Endodermal cell (in vitro differentiated cells): ENCODE data around the gene SELENON. TPM values are rescaled to one million over a fixed set of nuclear protein-coding genes. Genes with fewer than 3 reads are reported as not detected.
A peak's percentile ranks its signal among the peaks of the same experiment; 100 is the strongest.

ENCODE experiments used
- DNase-seq: peaks from one replicate; pipeline ENCODE4 v3.0.0-alpha.2; 2017
- H3K27ac ChIP-seq: 2 replicates; pipeline ENCODE4 v1.5.1; 2013; ENCODE audit warnings: mild to moderate bottlenecking, low read depth, low read length, moderate library complexity
- H3K27me3 ChIP-seq: 2 replicates; pipeline ENCODE4 v1.6.1; 2013; ENCODE audit warnings: mild to moderate bottlenecking, low read length, moderate library complexity; ENCODE audit not compliant: insufficient read depth, control insufficient read depth, poor library complexity, severe bottlenecking
- H3K36me3 ChIP-seq: 2 replicates; pipeline ENCODE4 v1.7.0; 2013; ENCODE audit warnings: mild to moderate bottlenecking, low read length, moderate library complexity; ENCODE audit not compliant: control insufficient read depth, insufficient read depth
- H3K4me1 ChIP-seq: one replicate; pipeline ENCODE4 v1.7.0; 2013; ENCODE audit warnings: low read length; ENCODE audit not compliant: control insufficient read depth, insufficient read depth
- H3K4me3 ChIP-seq: 2 replicates; pipeline ENCODE4 v1.5.1; 2013; ENCODE audit warnings: mild to moderate bottlenecking, low read length, moderate library complexity
- H3K9ac ChIP-seq: 2 replicates; pipeline ENCODE4 v1.6.1; 2013; ENCODE audit warnings: mild to moderate bottlenecking, low read length, moderate library complexity; ENCODE audit not compliant: poor library complexity, severe bottlenecking; ENCODE audit errors: extremely low read depth
- H3K9me3 ChIP-seq: 2 replicates; pipeline ENCODE4 v1.6.1; 2013; ENCODE audit warnings: mild to moderate bottlenecking, low read length, moderate library complexity; ENCODE audit not compliant: control insufficient read depth
- H3K27ac Mint-ChIP-seq: 2 replicates; pipeline ENCODE4 v1.8.0; 2020; ENCODE audit warnings: mixed read lengths
- H3K27me3 Mint-ChIP-seq: 2 replicates; pipeline ENCODE4 v1.8.0; 2021; ENCODE audit warnings: mild to moderate bottlenecking, mixed read lengths; ENCODE audit not compliant: insufficient read depth
- H3K36me3 Mint-ChIP-seq: 2 replicates; pipeline ENCODE4 v1.8.0; 2020; ENCODE audit warnings: low read depth, mixed read lengths
- H3K4me1 Mint-ChIP-seq: 2 replicates; pipeline ENCODE4 v1.8.0; 2020; ENCODE audit warnings: mixed read lengths
- H3K4me3 Mint-ChIP-seq: 2 replicates; pipeline ENCODE4 v1.8.0; 2020; ENCODE audit warnings: mild to moderate bottlenecking, moderate library complexity, mixed read lengths
- H3K9me3 Mint-ChIP-seq: 2 replicates; pipeline ENCODE4 v1.8.0; 2020; ENCODE audit warnings: mild to moderate bottlenecking, mixed read lengths
- CTCF ChIP-seq: fragments of 200-600 bp; sonication (generic); conservative IDR thresholded peaks from 2 replicates; pipeline ENCODE4 v1.5.0; 2021; ENCODE audit warnings: antibody characterized with exemption, mild to moderate bottlenecking
- WGBS, 2 experiments: methylation state at CpG; one replicate each; pipeline versions ENCODE4 v1.1.5 to v1.1.7; 2013; ENCODE audit warnings: missing lambda C conversion rate in 2 of 2, mixed read lengths in 1 of 2; ENCODE audit not compliant: insufficient coverage in 1 of 2, insufficient read length in 1 of 2; 5-methylcytosine and 5-hydroxymethylcytosine counted together
- total RNA-seq, 2 donors: library from RNA; stranded (reverse); fragmentation: NEBNext Ultra II Directional in 1 of 2; extraction: Animal tissue kit (Norgen Biotek cat#: 25700) in 1 of 2; gene quantifications; 2 replicates in 1 of 2; 3 replicates in 1 of 2; pipeline ENCODE4 v1.2.1, GENCODE V29; 2021

SELENON gene
- total RNA-seq, 2 donors from 2014 or later = 91.2 to 93.3 TPM

GRCh38 chr1:25810341-25811299 is 10.6 kb downstream of the SELENON start:
- Mint-ChIP-seq H3K9me3 (no peaks in the 10 kb centered on the region), H3K36me3 (peaks cover 38% of the 10 kb centered on the region)
- WGBS, 2 experiments = 32 to 48% methylated on average over 14 to 21 of the region's 21 CpGs

GRCh38 chr1:25811384-25812082 is 11.5 kb downstream of the SELENON start:
- H3K4me1 ChIP-seq = no peaks in the 10 kb centered on the region
- Mint-ChIP-seq H3K9me3 (no peaks in the 10 kb centered on the region), H3K27ac (no peak overlapping the region), H3K36me3 (peaks cover 33% of the 10 kb centered on the region), H3K27me3 (no peaks in the 10 kb centered on the region), H3K4me1 (no peaks in the 10 kb centered on the region), H3K4me3 (no peak overlapping the region)
- H3K4me3 ChIP-seq = no peak overlapping the region
- DNase-seq = no peak
- H3K27me3 ChIP-seq = no peaks in the 10 kb centered on the region
- no peak overlapping the region for H3K27ac ChIP-seq
- no peaks in the 10 kb centered on the region for H3K9me3 ChIP-seq
- peaks cover 19% of the 10 kb centered on the region for H3K36me3 ChIP-seq
- TF ChIP-seq CTCF = no peak
- H3K9ac ChIP-seq = no peak overlapping the region
- WGBS, 2 experiments = 89 to 93% methylated on average over 10 to 13 of the region's 13 CpGs

More at GRCh38 chr1:25810341-25811299, 10.6 kb downstream of the SELENON start:
- H3K9ac ChIP-seq = no peak overlapping the region
- H3K4me1 ChIP-seq = no peaks in the 10 kb centered on the region
- Mint-ChIP-seq H3K4me1 (no peaks in the 10 kb centered on the region), H3K27me3 (no peaks in the 10 kb centered on the region), H3K4me3 (no peak overlapping the region), H3K27ac (no peak overlapping the region)
- peak; percentile 96 for TF ChIP-seq CTCF
- DNase-seq = peak; percentile 97
- H3K27me3 ChIP-seq = no peaks in the 10 kb centered on the region
- H3K4me3 ChIP-seq = no peak overlapping the region
- peaks cover 20% of the 10 kb centered on the region for H3K36me3 ChIP-seq
- H3K9me3 ChIP-seq = no peaks in the 10 kb centered on the region
- no peak overlapping the region for H3K27ac ChIP-seq

- no peak for DNase-seq
- Histone ChIP-seq H3K4me1 (no peaks in the 10 kb centered on the region), H3K27ac (no peak overlapping the region), H3K9me3 (no peaks in the 10 kb centered on the region), H3K27me3 (no peaks in the 10 kb centered on the region), H3K36me3 (peaks cover 13% of the 10 kb centered on the region), H3K9ac (no peak overlapping the region), H3K4me3 (no peak overlapping the region)
- Mint-ChIP-seq H3K4me1 (peaks cover 4% of the 10 kb centered on the region), H3K4me3 (no peak overlapping the region), H3K27ac (no peak overlapping the region), H3K36me3 (peaks cover 33% of the 10 kb centered on the region), H3K27me3 (no peaks in the 10 kb centered on the region), H3K9me3 (no peaks in the 10 kb centered on the region)
- 89 to 90% methylated on average over 8 to 11 of the region's 11 CpGs for WGBS, 2 experiments
- no peak for TF ChIP-seq CTCF
These were observed 13.2 kb downstream of the SELENON start for GRCh38 chr1:25813071-25813733.
